NCI-H82 (cell line): ENCODE results near the gene ADAMTS17.
"Not testable (repeated sequence)": the region's sequence is repeated elsewhere in the genome, so short reads cannot be mapped to it uniquely, and the experiment has no call there.

Source experiments
- DNase-seq: peaks from one replicate; lab custom pipeline; 2025; lab: John Stamatoyannopoulos, UW

Gene ADAMTS17

GRCh38 chr15:100083572-100083971, 258.2 kb downstream of the ADAMTS17 start:
- DNase-seq: no peak

DNA sequence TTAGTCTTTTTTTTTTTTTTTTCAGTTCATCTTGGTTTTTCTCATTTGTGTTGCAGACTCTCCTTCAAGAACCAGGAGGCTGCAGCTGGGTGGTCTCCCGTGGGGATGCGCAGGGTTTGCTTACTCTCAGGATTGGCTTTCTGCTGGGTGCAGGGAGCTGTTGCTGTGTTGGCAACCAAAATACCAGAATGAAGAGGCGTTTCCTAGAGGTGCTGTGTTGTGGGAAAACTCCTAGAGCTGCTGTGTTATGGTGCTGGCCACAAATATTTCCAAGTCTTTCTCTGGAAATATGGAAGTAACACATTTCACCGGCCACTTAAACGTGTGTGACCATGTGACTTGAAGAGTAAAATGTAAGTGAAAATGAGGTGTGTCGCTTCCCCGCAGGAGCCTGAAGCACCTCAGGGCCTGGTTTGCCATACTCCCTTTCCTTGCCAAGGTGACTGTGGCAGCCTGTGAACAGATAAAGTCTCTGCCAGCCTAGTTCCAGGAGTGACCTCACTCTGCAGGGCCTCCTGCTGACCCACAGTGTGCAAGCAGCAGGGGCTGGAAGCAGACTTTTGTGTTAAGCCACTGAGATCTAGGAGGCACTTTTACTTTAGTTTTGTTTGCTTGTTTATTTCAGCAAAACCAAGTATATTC, 258.9 kb downstream of the ADAMTS17 start:
- no peak for DNase-seq

GRCh38 chr15:100081454-100081853, 260.3 kb downstream of the ADAMTS17 start:
- no peak for DNase-seq

- no peak for DNase-seq
Observed at GRCh38 chr15:100078511-100079220, 263.1 kb downstream of the ADAMTS17 start.

GRCh38 chr15:100075229-100075628, 266.5 kb downstream of the ADAMTS17 start:
- DNase-seq: no peak

GRCh38 chr15:100073982-100074381, 267.8 kb downstream of the ADAMTS17 start:
- DNase-seq: no peak

DNA sequence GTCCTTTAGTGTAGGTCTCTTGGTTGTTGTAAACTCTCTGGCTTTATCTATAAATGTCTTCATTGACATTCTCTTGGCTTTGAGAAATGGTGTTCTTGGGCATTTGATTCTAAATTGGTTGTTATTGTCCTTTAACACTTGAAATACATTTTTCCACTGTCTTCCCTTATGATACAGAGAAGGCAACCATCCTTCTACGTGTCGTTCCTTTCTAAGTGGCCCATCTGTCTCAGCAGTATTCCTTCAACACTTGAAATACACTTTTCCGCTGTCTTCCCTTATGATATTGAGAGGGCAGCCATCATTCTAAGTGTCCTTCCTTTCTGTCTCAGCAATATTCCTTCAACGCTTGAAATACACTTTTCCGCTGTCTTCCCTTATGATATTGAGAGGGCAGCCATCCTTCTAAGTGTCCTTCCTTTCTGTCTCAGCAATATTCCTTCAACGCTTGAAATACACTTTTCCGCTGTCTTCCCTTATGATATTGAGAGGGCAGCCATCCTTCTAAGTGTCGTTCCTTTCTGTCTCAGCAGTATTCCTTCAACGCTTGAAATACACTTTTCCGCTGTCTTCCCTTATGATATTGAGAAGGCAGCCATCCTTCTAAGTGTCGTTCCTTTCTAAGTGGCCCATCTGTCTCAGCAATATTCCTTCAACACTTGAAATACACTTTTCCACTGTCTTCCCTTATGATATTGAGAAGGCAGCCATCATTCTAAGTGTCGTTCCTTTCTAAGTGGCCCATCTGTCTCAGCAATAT, 275.1 kb downstream of the ADAMTS17 start:
- not testable (repeated sequence) for DNase-seq

DNA sequence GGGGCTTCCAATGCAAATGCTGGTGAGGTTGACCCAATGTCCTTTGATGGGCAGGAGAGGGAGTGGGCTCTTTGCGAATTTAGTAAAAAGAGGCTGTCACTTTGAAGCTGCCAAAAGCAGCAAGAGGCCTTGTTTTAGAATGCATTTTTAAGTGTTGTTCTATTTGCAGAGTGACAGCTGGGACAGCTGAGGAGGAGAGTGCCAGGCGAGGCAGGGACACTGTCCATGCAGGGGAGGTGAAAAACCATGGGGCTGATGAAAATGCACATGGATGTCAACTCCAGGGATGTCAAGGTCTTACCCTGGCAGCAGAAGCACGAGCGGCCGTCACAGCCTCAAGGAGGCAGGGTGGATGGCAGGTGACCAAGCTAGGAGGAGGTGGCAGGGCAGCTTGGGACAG, 279.8 kb downstream of the ADAMTS17 start:
- DNase-seq: no peak

DNA sequence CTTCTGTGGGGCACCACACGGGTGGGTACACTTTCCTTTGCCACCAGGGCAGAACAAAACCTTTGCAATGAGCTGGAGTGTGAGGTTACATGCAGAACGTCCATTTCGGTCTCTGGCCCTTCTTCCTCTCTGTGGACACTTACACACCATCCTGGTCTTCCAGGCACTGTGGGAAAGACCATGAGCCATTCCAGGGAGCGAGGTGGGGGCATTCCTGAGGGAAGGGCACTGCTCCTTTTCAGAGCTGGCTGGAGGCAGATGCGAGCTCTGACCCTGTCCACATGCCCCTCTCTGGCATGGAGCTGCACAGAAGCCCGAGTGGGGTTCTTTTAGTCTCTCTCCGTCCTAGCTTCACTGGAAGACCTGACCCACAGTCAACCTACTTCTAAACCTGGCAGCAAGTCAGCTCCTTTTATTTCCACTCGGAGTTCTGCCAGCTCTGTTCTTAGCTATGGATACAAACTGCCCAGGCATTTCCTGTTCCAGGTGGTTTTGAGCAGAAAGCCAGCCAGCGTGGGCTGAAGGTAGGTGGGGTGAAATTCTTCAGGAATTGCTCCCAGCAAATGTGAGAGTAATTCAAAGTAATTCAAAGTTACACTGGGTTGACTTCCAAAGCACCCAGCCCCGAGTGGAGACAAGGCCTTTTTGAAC, 281.4 kb downstream of the ADAMTS17 start:
- DNase-seq: no peak

DNA sequence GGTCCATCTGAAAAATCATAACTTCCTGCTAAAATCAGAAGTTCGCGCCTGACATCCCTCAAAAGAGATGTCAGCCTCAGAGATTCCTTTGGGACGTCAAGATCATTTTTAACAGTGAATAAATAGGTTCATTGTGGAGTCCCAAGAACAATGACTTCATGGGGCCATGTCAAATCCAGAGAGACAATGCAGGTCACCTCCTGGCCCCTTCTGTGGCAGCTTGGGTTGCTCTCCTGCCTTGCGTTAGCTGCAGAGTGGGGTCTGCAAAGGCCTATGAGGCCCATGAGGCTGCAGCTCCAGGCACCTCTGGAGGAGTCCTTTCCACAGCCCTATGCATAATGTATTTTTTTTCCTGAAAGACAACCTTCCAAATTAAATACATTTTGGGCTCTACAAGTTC, 282.3 kb downstream of the ADAMTS17 start:
- DNase-seq: no peak

GRCh38 chr15:100059094-100059493, 282.7 kb downstream of the ADAMTS17 start:
- DNase-seq: no peak

GRCh38 chr15:100058458-100058857, 283.3 kb downstream of the ADAMTS17 start:
- DNase-seq: no peak

- DNase-seq: no peak
Observed at GRCh38 chr15:100057281-100057680, 284.5 kb downstream of the ADAMTS17 start.

DNA sequence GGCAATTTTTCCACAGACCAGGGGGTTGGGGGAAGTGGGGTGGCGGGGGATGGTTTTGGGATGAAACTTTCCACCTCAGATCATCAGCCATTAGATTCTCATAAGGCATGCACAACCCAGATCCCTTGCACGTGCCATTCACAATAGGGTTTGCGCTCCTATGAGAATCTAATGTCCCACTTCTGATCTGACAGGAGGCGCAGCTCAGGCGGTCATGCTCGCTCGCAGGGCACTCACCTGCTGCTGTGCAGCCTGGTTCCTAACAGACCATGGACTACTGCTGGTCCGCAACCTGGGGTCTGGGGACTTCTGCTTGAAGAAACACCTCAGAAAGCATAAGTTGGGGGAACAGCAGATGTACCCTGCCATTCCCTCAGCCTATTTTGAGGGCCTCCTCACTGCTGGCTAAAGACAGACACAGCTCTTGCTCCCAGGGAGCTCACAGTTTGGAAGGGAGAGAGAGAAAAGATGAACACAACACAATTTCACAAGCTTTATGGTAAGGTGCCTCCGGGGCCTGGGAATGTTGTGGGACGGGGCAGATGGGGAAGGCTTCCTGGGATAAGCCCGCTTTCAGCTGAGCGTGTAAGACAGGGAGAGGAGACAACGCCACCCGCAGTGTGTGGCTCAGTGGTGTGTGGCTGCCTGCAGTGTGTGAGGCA, 285.2 kb downstream of the ADAMTS17 start:
- no peak for DNase-seq

GRCh38 chr15:100055821-100056220, 286.0 kb downstream of the ADAMTS17 start:
- no peak for DNase-seq

- DNase-seq: no peak
Observed at GRCh38 chr15:100054539-100054938, 287.2 kb downstream of the ADAMTS17 start.

- no peak for DNase-seq
Observed at GRCh38 chr15:100053474-100054121, 288.2 kb downstream of the ADAMTS17 start.

- DNase-seq: no peak
Observed at GRCh38 chr15:100052716-100053473, 288.9 kb downstream of the ADAMTS17 start.

- no peak for DNase-seq
Observed at GRCh38 chr15:100050877-100051786, 290.6 kb downstream of the ADAMTS17 start.
